MM.1S (cell line): ENCODE results near the gene PSTPIP2.

Experiments used
- CTCF ChIP-seq: fragments of 300-600 bp; sonication (generic); IDR thresholded peaks from 2 replicates; pipeline ENCODE4 v1.5.1; 2016; ENCODE audit warnings: antibody characterized with exemption, low read length, mixed read lengths
- EZH2 ChIP-seq: fragments of 300-600 bp; sonication (generic); optimal IDR thresholded peaks from 2 replicates; pipeline ENCODE3; 2017; ENCODE audit warnings: low read depth, mild to moderate bottlenecking, antibody characterized with exemption, low read length, mixed read lengths
- EZH2phosphoT487 ChIP-seq: fragments of 300-600 bp; sonication (generic); IDR thresholded peaks from 2 replicates; pipeline ENCODE4 v1.6.1; 2018; ENCODE audit warnings: antibody characterized with exemption, low read length

- TF ChIP-seq CTCF (no peak), EZH2 (no peak), EZH2phosphoT487 (no peak)
Measured at GRCh38 chr18:46050268-46050667, 21.8 kb downstream of the PSTPIP2 start.
